Measurements from ENCODE around the gene FRMD1.
"Not testable (repeated sequence)": the region's sequence is repeated elsewhere in the genome, so short reads cannot be mapped to it uniquely, and the experiment has no call there.

The FRMD1 gene

GRCh38 chr6:168078175-168078942 is 653 bp downstream of the FRMD1 start:
- Histone ChIP-seq H3K79me1 (replicated peaks; ENCODE audit: low read length, poor library complexity, severe bottlenecking) (no peaks in the 10 kb centered on the region), H2BK12ac (ENCODE audit: low read length in 2 of 2) (no peak overlapping the region), H2AFZ (ENCODE audit: low read depth, low read length) (no peak overlapping the region), H3K27ac (ENCODE audit: low read length, poor library complexity, severe bottlenecking) (no peak overlapping the region), H3K9ac (ENCODE audit: low read length) (no peak overlapping the region), H2BK5ac (ENCODE audit: low read depth, low read length, poor library complexity, severe bottlenecking) (no peak overlapping the region), H3K4me2 (ENCODE audit: low read length, poor library complexity, severe bottlenecking) (no peak overlapping the region), H2BK120ac (ENCODE audit: low read depth, low read length) (no peak overlapping the region), H3K36me3 (ENCODE audit: control insufficient read depth in 1 of 2, insufficient read depth in 2 of 2, low read depth in 1 of 2, low read length in 2 of 2) (no peaks in the 10 kb centered on the region), H3K4me3 (ENCODE audit: insufficient read depth in 1 of 2, low read depth in 1 of 2, low read length in 2 of 2) (no peak overlapping the region), H2BK15ac (ENCODE audit: low read depth, poor library complexity, severe bottlenecking) (no peak overlapping the region), H4K91ac (ENCODE audit: low read length) (no peak overlapping the region), H3K27me3 (ENCODE audit: control insufficient read depth in 1 of 2, insufficient read depth in 1 of 2, low read length in 2 of 2) (peaks cover 34% of the 10 kb centered on the region in 2 experiments), H3K23ac (ENCODE audit: low read length in 2 of 2) (no peak overlapping the region), H2AK5ac (ENCODE audit: low read length, severe bottlenecking) (no peak overlapping the region), H3K4ac (ENCODE audit: low read depth in 1 of 2, low read length in 2 of 2) (no peak overlapping the region), H4K8ac (ENCODE audit: low read length) (peak overlapping the region; percentile 12), H3K9me3 (ENCODE audit: control insufficient read depth, low read length) (no peaks in the 10 kb centered on the region), H3K4me1 (ENCODE audit: control insufficient read depth, insufficient read depth, low read depth, low read length) (peaks cover 23% of the 10 kb centered on the region), H3K18ac (ENCODE audit: low read depth in 1 of 2, low read length in 2 of 2) (no peak overlapping the region), H3K14ac (ENCODE audit: low read length in 2 of 2) (no peak overlapping the region)
- 67% methylated on average over 19 of the region's 21 CpGs for WGBS
- DNase-seq, result no peak

DNA sequence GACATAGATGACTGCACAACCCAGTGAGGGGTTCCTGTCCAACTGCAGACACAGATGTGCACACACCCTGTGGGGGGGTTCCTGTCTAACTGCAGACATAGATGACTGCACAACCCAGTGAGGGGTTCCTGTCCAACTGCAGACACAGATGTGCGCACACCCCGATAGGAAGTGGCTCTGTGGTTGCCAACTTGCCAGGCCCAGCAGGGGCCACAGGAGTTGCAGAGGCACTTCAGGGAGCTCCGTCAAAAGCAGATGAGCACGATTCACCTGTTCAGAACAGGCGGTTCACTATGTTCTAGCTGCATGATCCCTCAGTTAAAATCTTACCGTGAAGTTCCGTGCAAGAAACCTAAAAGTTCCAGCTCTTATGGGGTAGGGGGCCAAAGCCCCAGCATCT is 1.6 kb downstream of the FRMD1 start:
- H4K91ac ChIP-seq (ENCODE audit: low read length); H2BK15ac ChIP-seq (ENCODE audit: low read depth, poor library complexity, severe bottlenecking); H3K27ac ChIP-seq (ENCODE audit: low read length, poor library complexity, severe bottlenecking); H3K4me3 ChIP-seq (ENCODE audit: insufficient read depth in 1 of 2, low read depth in 1 of 2, low read length in 2 of 2); H3K9ac ChIP-seq (ENCODE audit: low read length); H3K14ac ChIP-seq (ENCODE audit: low read length in 2 of 2); H3K23ac ChIP-seq (ENCODE audit: low read length in 2 of 2); H3K4me2 ChIP-seq (ENCODE audit: low read length, poor library complexity, severe bottlenecking); H2BK5ac ChIP-seq (ENCODE audit: low read depth, low read length, poor library complexity, severe bottlenecking); H4K8ac ChIP-seq (ENCODE audit: low read length); DNase-seq; H2BK12ac ChIP-seq (ENCODE audit: low read length in 2 of 2); H2BK120ac ChIP-seq (ENCODE audit: low read depth, low read length); H3K36me3 ChIP-seq (ENCODE audit: control insufficient read depth in 1 of 2, insufficient read depth in 2 of 2, low read depth in 1 of 2, low read length in 2 of 2); H3K4ac ChIP-seq (ENCODE audit: low read depth in 1 of 2, low read length in 2 of 2); H3K18ac ChIP-seq (ENCODE audit: low read depth in 1 of 2, low read length in 2 of 2); H2AK5ac ChIP-seq (ENCODE audit: low read length, severe bottlenecking); H3K9me3 ChIP-seq (ENCODE audit: control insufficient read depth, low read length); H2AFZ ChIP-seq (ENCODE audit: low read depth, low read length); H3K79me1 ChIP-seq (replicated peaks; ENCODE audit: low read length, poor library complexity, severe bottlenecking): not testable (repeated sequence)
- Histone ChIP-seq H3K4me1 (ENCODE audit: control insufficient read depth, insufficient read depth, low read depth, low read length) (peaks cover 14% of the 10 kb centered on the region), H3K27me3 (ENCODE audit: control insufficient read depth in 1 of 2, insufficient read depth in 1 of 2, low read length in 2 of 2) (peaks cover 25 to 32% of the 10 kb centered on the region in 2 experiments)
- 95% methylated on average over 7 of the region's 7 CpGs for whole genome bisulfite sequencing

- Histone ChIP-seq H4K91ac (ENCODE audit: low read length) (no peak overlapping the region), H3K27me3 (ENCODE audit: control insufficient read depth in 1 of 2, insufficient read depth in 1 of 2, low read length in 2 of 2) (peaks cover 25 to 31% of the 10 kb centered on the region in 2 experiments), H4K8ac (ENCODE audit: low read length) (no peak overlapping the region), H3K14ac (ENCODE audit: low read length in 2 of 2) (no peak overlapping the region), H2BK15ac (ENCODE audit: low read depth, poor library complexity, severe bottlenecking) (no peak overlapping the region), H2BK120ac (ENCODE audit: low read depth, low read length) (no peak overlapping the region), H3K4me3 (ENCODE audit: insufficient read depth in 1 of 2, low read depth in 1 of 2, low read length in 2 of 2) (no peak overlapping the region), H2BK12ac (ENCODE audit: low read length in 2 of 2) (no peak overlapping the region), H3K36me3 (ENCODE audit: control insufficient read depth in 1 of 2, insufficient read depth in 2 of 2, low read depth in 1 of 2, low read length in 2 of 2) (no peaks in the 10 kb centered on the region), H3K23ac (ENCODE audit: low read length in 2 of 2) (no peak overlapping the region), H3K18ac (ENCODE audit: low read depth in 1 of 2, low read length in 2 of 2) (no peak overlapping the region), H3K9me3 (ENCODE audit: control insufficient read depth, low read length) (no peaks in the 10 kb centered on the region), H3K4ac (ENCODE audit: low read depth in 1 of 2, low read length in 2 of 2) (no peak overlapping the region), H2AFZ (ENCODE audit: low read depth, low read length) (no peak overlapping the region), H3K79me1 (replicated peaks; ENCODE audit: low read length, poor library complexity, severe bottlenecking) (no peaks in the 10 kb centered on the region), H2BK5ac (ENCODE audit: low read depth, low read length, poor library complexity, severe bottlenecking) (no peak overlapping the region), H2AK5ac (ENCODE audit: low read length, severe bottlenecking) (no peak overlapping the region), H3K4me1 (ENCODE audit: control insufficient read depth, insufficient read depth, low read depth, low read length) (peaks cover 8% of the 10 kb centered on the region), H3K4me2 (ENCODE audit: low read length, poor library complexity, severe bottlenecking) (no peak overlapping the region), H3K27ac (ENCODE audit: low read length, poor library complexity, severe bottlenecking) (no peak overlapping the region), H3K9ac (ENCODE audit: low read length) (no peak overlapping the region)
- WGBS, result 88% methylated on average over 31 of the region's 34 CpGs
- no peak for DNase-seq
Measured at GRCh38 chr6:168075787-168076202, 3.2 kb downstream of the FRMD1 start.

GRCh38 chr6:168075216-168075615 is 3.8 kb downstream of the FRMD1 start:
- Histone ChIP-seq H2AFZ (ENCODE audit: low read depth, low read length) (no peak overlapping the region), H2BK5ac (ENCODE audit: low read depth, low read length, poor library complexity, severe bottlenecking) (no peak overlapping the region), H3K18ac (ENCODE audit: low read depth in 1 of 2, low read length in 2 of 2) (no peak overlapping the region), H3K9me3 (ENCODE audit: control insufficient read depth, low read length) (no peaks in the 10 kb centered on the region), H3K4me2 (ENCODE audit: low read length, poor library complexity, severe bottlenecking) (no peak overlapping the region), H3K9ac (ENCODE audit: low read length) (no peak overlapping the region), H3K4me3 (ENCODE audit: insufficient read depth in 1 of 2, low read depth in 1 of 2, low read length in 2 of 2) (no peak overlapping the region), H3K4ac (ENCODE audit: low read depth in 1 of 2, low read length in 2 of 2) (no peak overlapping the region), H3K14ac (ENCODE audit: low read length in 2 of 2) (no peak overlapping the region), H4K91ac (ENCODE audit: low read length) (no peak overlapping the region), H3K36me3 (ENCODE audit: control insufficient read depth in 1 of 2, insufficient read depth in 2 of 2, low read depth in 1 of 2, low read length in 2 of 2) (no peaks in the 10 kb centered on the region), H2BK120ac (ENCODE audit: low read depth, low read length) (no peak overlapping the region), H3K23ac (ENCODE audit: low read length in 2 of 2) (no peak overlapping the region), H4K8ac (ENCODE audit: low read length) (no peak overlapping the region), H3K79me1 (replicated peaks; ENCODE audit: low read length, poor library complexity, severe bottlenecking) (no peaks in the 10 kb centered on the region), H2BK15ac (ENCODE audit: low read depth, poor library complexity, severe bottlenecking) (no peak overlapping the region), H3K27me3 (ENCODE audit: control insufficient read depth in 1 of 2, insufficient read depth in 1 of 2, low read length in 2 of 2) (peaks cover 29 to 36% of the 10 kb centered on the region in 2 experiments), H2BK12ac (ENCODE audit: low read length in 2 of 2) (no peak overlapping the region), H3K27ac (ENCODE audit: low read length, poor library complexity, severe bottlenecking) (no peak overlapping the region), H2AK5ac (ENCODE audit: low read length, severe bottlenecking) (no peak overlapping the region), H3K4me1 (ENCODE audit: control insufficient read depth, insufficient read depth, low read depth, low read length) (peaks cover 8% of the 10 kb centered on the region)
- 95% methylated on average over 9 of the region's 13 CpGs for WGBS
- no peak for DNase-seq

Data from mesenchymal stem cell (in vitro differentiated cells and primary cell).